Measurements from ENCODE around the gene TRIM52.
A peak's percentile ranks its signal among the peaks of the same experiment; 100 is the strongest.

Gene TRIM52

DNA sequence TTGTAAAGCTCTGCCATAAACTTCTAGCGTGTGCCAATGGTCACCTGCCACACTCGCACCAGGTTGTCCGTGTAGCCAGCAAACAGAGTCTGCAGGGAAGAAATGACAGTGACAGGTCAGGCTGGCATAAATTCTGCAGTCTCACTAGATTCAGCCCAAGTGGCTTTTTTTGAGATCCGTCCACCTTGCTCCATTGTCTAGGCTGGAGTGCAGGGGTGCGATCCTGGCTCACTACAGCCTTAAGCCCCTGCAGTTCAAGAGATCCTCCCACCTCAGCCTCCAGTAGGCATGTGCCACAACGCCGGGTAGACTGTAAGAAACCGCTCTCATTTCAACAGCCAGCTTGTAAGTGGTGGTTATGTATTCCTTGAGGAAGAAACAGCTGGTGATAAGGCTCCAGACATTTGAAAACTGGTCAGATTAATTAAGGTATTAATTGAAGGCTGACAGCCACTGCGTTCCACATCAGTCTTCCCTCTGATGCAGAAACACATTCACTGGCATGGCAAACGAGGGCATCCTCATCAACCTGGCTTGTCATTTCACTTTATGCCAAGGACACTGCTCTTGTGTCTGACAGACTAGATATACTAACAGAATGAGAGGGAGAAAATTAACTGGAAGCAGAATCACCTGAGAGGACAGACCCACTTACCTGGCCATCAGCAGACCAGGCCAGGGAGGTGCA is 23.8 kb downstream of the TRIM52 start:
- DNase-seq (ENCODE audit: low read depth), result peak; percentile 16
- TF ChIP-seq MYC (IDR thresholded peaks at IDR 0.05; ENCODE audit: low read depth, low read length), result no peak
- no peak for TF ChIP-seq POLR2A (IDR thresholded peaks at IDR 0.05; ENCODE audit: extremely low read depth, insufficient read length)
- TF ChIP-seq, protein P1, sequence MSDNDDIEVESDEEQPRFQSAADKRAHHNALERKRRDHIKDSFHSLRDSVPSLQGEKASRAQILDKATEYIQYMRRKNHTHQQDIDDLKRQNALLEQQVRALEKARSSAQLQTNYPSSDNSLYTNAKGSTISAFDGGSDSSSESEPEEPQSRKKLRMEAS (IDR thresholded peaks at IDR 0.05; ENCODE audit: low read depth, low read length), result no peak
- TF ChIP-seq, protein P2, sequence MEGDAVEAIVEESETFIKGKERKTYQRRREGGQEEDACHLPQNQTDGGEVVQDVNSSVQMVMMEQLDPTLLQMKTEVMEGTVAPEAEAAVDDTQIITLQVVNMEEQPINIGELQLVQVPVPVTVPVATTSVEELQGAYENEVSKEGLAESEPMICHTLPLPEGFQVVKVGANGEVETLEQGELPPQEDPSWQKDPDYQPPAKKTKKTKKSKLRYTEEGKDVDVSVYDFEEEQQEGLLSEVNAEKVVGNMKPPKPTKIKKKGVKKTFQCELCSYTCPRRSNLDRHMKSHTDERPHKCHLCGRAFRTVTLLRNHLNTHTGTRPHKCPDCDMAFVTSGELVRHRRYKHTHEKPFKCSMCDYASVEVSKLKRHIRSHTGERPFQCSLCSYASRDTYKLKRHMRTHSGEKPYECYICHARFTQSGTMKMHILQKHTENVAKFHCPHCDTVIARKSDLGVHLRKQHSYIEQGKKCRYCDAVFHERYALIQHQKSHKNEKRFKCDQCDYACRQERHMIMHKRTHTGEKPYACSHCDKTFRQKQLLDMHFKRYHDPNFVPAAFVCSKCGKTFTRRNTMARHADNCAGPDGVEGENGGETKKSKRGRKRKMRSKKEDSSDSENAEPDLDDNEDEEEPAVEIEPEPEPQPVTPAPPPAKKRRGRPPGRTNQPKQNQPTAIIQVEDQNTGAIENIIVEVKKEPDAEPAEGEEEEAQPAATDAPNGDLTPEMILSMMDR (IDR thresholded peaks at IDR 0.05; ENCODE audit: low read depth, low read length), result no peak
- H3K4me3 ChIP-seq (ENCODE audit: low read depth, low read length), result no peak overlapping the region

DNA sequence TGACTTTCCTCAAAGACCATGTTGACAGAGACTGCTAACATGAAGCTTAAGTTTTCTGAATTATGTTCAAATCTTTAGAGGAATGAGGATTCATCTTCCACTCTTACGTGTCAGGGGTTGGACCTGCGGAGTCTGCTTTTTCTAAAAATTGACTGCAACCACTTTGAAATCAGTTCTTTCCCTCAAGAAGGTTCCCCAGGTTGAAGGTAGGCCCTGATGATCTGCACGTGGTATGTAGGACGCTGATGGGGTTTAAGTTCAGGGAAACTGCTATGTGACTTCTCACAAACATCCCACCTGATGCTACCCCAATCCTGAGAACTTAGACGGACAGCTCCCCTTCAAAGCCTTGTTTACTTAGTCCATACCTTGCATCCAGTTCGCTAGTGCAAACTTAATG is 24.5 kb downstream of the TRIM52 start:
- TF ChIP-seq POLR2A (IDR thresholded peaks at IDR 0.05; ENCODE audit: extremely low read depth, insufficient read length) (no peak), MYC (IDR thresholded peaks at IDR 0.05; ENCODE audit: low read depth, low read length) (no peak)
- TF ChIP-seq, protein P2 (IDR thresholded peaks at IDR 0.05; ENCODE audit: low read depth, low read length), result no peak
- no peak overlapping the region for H3K4me3 ChIP-seq (ENCODE audit: low read depth, low read length)
- DNase-seq (ENCODE audit: low read depth), result peak; percentile 12

DNA sequence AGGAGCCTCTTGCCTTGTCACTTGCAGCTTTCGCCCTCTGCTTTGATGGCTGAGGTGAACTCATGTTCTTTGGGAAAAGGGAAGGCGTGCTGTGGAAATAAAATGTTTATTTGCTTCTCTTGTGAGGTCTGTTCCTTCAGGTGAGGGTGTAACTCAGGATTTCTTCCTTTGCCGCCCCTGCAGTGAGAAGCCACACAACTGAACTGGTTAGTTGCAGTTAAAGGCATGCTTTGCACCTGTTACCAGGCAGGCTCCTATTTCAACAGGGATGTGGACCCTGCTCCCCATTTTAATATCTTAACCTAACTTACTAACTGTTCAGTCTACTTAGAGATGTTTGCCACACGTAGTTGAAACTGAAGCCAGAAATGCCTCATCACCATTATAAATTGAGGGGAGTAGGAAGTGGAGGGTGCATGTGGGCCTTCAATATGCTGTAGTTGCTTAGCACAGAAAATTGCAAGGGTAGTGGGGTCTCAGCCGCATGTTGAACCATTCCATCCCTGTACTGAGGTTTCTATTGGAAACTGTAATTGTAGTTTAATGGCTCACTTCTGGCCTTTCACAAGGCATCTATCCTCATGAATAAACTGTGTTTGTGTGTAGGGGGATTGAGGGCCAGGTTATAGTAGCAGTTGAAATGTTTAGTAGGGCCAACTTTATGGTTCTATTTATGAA is 25.1 kb downstream of the TRIM52 start:
- no peak overlapping the region for H3K4me3 ChIP-seq (ENCODE audit: low read depth, low read length)
- no peak for DNase-seq (ENCODE audit: low read depth)
- TF ChIP-seq MYC (IDR thresholded peaks at IDR 0.05; ENCODE audit: low read depth, low read length) (no peak), POLR2A (IDR thresholded peaks at IDR 0.05; ENCODE audit: extremely low read depth, insufficient read length) (peak; percentile 46)

DNA sequence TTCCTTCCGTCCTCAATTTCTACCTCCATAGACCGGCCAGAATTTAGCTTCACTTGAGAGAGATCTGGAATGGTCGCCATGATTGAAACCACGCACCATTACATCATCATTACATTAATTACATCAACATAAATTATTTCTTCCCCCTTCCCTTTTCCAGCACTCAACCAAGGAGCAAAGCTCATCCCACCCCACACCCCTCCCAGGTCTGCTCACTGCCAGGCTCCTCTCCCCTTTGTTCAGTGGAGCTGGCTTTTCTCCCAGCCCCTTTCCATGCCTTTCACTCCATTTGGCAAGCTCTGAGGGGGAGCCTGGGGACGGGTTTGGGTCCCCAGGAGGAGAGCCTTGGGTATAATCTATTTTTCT is 25.6 kb downstream of the TRIM52 start:
- TF ChIP-seq, protein P1 (IDR thresholded peaks at IDR 0.05; ENCODE audit: low read depth, low read length), result no peak
- TF ChIP-seq MYC (IDR thresholded peaks at IDR 0.05; ENCODE audit: low read depth, low read length) (no peak), POLR2A (IDR thresholded peaks at IDR 0.05; ENCODE audit: extremely low read depth, insufficient read length) (no peak)
- TF ChIP-seq, protein P2 (IDR thresholded peaks at IDR 0.05; ENCODE audit: low read depth, low read length), result no peak
- DNase-seq (ENCODE audit: low read depth), result peak; percentile 44
- no peak overlapping the region for H3K4me3 ChIP-seq (ENCODE audit: low read depth, low read length)

DNA sequence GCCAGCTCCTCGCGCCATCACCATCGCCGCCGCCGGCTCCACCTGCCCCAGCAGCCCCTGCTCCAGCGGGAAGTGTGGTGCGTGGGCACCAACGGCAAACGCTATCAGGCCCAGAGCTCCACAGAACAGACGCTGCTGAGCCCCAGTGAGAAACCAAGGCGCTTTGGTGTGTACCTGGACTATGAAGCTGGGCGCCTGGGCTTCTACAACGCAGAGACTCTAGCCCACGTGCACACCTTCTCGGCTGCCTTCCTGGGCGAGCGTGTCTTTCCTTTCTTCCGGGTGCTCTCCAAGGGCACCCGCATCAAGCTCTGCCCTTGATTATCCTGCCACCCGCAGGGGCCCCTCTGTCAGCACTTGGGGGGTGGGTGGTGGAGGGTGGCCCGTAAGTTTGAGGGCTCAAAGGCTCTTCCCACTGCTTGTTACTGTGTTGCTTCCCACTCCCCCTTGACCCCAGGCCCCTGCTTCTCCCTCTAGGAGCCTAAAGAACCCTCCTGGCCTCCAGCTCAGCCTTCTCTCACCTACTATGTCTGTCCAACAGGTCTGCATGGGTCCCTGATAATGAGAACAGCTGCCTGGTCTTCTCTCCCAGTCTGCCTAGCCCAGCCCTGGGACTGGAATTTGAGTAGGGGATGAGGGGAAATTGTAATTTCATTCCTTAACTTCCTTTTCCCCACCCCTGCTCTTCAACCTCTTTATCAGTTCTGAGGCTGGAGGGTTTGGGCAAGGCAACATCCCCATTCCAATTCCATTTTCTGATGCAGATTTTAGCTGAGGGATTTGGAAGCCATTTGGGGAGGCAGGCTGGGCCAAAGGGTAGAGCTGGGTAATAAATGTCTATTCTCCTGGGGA is 26.3 kb downstream of the TRIM52 start:
- DNase-seq (ENCODE audit: low read depth), result peak; percentile 41
- H3K4me3 ChIP-seq (ENCODE audit: low read depth, low read length), result no peak overlapping the region
- TF ChIP-seq, protein P1 (IDR thresholded peaks at IDR 0.05; ENCODE audit: low read depth, low read length), result no peak
- TF ChIP-seq MYC (IDR thresholded peaks at IDR 0.05; ENCODE audit: low read depth, low read length), result no peak; the same call in 1 of the 2 replicates
- TF ChIP-seq POLR2A (IDR thresholded peaks at IDR 0.05; ENCODE audit: extremely low read depth, insufficient read length), result peak; percentile 38

DNA sequence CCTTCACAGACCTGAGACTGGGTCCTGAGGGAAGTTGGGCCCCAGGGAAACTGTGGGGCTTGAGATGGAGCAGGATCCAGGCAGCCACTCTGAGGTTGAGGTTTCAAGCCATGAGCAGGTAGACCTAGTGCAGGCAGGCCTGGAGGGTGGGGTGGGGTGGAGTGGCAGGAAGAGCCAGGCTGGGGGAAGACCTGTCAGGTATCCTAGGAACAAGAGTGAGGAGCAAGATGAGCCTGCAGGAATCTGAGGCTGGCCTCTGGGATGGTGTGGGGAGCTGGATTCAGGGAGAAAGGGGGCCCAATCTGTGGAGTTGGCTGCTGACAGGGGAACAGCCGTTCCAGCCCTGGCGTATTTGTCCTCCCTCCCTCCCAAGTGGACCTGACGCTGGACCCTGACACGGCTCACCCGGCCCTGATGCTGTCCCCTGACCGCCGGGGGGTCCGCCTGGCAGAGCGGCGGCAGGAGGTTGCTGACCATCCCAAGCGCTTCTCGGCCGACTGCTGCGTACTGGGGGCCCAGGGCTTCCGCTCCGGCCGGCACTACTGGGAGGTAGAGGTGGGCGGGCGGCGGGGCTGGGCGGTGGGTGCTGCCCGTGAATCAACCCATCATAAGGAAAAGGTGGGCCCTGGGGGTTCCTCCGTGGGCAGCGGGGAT is 27.0 kb downstream of the TRIM52 start:
- DNase-seq (ENCODE audit: low read depth), result peak; percentile 19
- no peak overlapping the region for H3K4me3 ChIP-seq (ENCODE audit: low read depth, low read length)
- TF ChIP-seq POLR2A (IDR thresholded peaks at IDR 0.05; ENCODE audit: extremely low read depth, insufficient read length), result no peak
- TF ChIP-seq, protein P2 (IDR thresholded peaks at IDR 0.05; ENCODE audit: low read depth, low read length), result no peak
- TF ChIP-seq MYC (IDR thresholded peaks at IDR 0.05; ENCODE audit: low read depth, low read length), result no peak
- TF ChIP-seq, protein P1 (IDR thresholded peaks at IDR 0.05; ENCODE audit: low read depth, low read length), result no peak
